Endothelial cell of umbilical vein (primary cell): Measurements from ENCODE around the gene LRIF1.

Experiments
- CTCF ChIP-seq, 2 donors: IDR thresholded peaks; 1 replicate in 1 of 2; 2 replicates in 1 of 2; pipeline ENCODE4 v1.5.1; 2011; ENCODE audit warnings: low read length in 2 of 2, mild to moderate bottlenecking in 2 of 2, moderate library complexity in 2 of 2, control low read depth in 1 of 2, inconsistent platforms in 1 of 2, low read depth in 1 of 2; ENCODE audit not compliant: insufficient read depth in 1 of 2; ENCODE audit errors: extremely low read depth in 1 of 2
- EZH2 ChIP-seq: IDR thresholded peaks from 2 replicates; pipeline ENCODE4 v1.6.1; 2012; ENCODE audit warnings: borderline replicate concordance, low read depth, mild to moderate bottlenecking, moderate library complexity, low read length, inconsistent platforms; ENCODE audit not compliant: severe bottlenecking
- POLR2A ChIP-seq: IDR thresholded peaks from 2 replicates; pipeline ENCODE4 v1.6.1; 2012; ENCODE audit warnings: low read depth, mild to moderate bottlenecking, control low read depth, low read length
- POLR2AphosphoS5 ChIP-seq: IDR thresholded peaks from 2 replicates; pipeline ENCODE4 v1.6.1; 2012; ENCODE audit warnings: low read depth, mild to moderate bottlenecking, control low read depth, low read length, moderate library complexity; ENCODE audit not compliant: insufficient read depth

- TF ChIP-seq EZH2 (no peak), POLR2AphosphoS5 (no peak), CTCF (IDR thresholded peaks at IDR 0.05; ENCODE audit: extremely low read depth in 1 of 2, insufficient read depth in 1 of 2, low read depth in 1 of 2, low read length in 2 of 2) (no peak), POLR2A (no peak)
Observed at GRCh38 chr1:110936567-110936966, 27.2 kb downstream of the LRIF1 start.
